ENCODE data around the gene ANTXRL.

GRCh38 chr10:46255801-46256747 is 30.7 kb upstream of the ANTXRL start:
- TF ChIP-seq CTCF (conservative IDR thresholded peaks at IDR 0.05; ENCODE audit: low read length) (peak; percentile 87), EZH2phosphoT487 (IDR thresholded peaks at IDR 0.05; ENCODE audit: borderline replicate concordance, low read depth, low read length) (no peak)
